Measurements from ENCODE around the gene CPPED1. TPM values are rescaled to one million over a fixed set of nuclear protein-coding genes. Genes with fewer than 3 reads are reported as not detected.

Gene CPPED1
- total RNA-seq, 2 experiments from 2014 or later, result 3.9 to 6.0 TPM

- CTCF ChIA-PET, result no interaction called here
- POLR2A ChIA-PET, result no interaction called here
Measured at GRCh38 chr16:12664164-12664733, 139.4 kb downstream of the CPPED1 start.

DNA sequence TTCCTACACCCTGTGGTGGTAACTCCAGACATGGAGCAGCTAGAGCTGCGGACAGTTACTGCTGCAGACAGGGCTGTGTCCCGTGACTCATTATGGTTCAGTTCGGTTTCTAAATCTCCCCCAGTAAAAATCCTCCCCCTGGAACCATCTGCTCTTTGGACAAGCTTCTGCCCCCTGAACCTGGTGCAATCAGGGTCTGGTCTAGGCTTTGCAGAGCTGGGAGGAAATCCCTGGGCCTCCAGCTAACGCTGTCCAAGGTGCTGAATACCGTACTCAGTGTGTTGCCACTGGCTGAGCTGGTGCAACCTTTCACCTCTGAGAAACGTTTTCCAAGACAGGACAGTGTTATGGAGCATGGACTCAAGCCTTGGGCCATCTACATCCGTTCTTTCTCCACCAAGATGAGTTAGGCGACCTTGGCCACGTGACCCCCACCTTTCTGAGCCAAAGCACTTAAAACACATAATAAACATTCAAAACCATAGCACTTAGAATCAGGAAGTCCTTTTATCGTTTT is 142.0 kb downstream of the CPPED1 start:
- CTCF ChIA-PET, result no interaction called here
- POLR2A ChIA-PET, result no interaction called here

DNA sequence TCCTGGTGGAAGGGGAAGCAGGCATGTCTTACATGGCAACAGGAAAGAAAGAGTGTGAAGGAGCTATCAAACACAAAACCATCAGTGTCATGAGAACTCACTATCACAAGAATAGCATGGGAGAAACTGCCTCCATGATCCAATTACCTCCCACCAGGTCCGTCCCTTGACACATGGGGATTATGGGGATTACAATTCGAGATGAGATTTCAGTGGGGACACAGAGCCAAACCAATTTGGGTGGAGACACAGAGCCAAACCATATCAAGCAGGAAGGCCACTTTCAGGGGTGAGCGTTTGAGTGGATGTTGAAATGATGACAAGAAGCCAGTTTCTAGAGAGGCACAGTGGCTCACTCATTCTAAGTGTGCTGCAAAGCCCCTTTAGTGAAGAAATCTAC is 143.8 kb downstream of the CPPED1 start:
- ChIA-PET POLR2A (no interaction called here), CTCF (no interaction called here)

DNA sequence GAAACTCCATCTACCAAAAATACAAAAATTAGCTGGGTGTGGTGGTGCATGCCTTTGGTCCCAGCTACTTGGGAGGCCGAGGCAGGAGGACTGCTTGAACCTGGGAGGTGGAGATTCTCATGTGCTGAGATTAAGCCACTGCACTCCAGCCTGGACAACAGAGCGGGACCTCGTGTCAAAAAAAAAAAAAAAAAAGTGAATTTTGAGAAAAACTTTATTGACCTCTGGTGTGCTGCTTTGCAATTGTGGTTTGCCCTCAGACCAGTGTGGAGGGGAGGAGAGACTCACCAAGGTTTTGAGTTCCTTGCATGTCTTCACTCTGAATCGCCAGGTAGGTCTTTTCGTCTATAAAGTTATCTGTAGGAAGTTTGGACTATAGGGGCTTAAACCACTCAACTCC is 145.2 kb downstream of the CPPED1 start:
- POLR2A ChIA-PET, result no interaction called here

GRCh38 chr16:12655537-12655936 is 148.2 kb downstream of the CPPED1 start:
- POLR2A ChIA-PET, result no interaction called here
- CTCF ChIA-PET, result no interaction called here

More for the DNA sequence above, 145.2 kb downstream of the CPPED1 start:
- CTCF ChIA-PET, result no interaction called here

DNA sequence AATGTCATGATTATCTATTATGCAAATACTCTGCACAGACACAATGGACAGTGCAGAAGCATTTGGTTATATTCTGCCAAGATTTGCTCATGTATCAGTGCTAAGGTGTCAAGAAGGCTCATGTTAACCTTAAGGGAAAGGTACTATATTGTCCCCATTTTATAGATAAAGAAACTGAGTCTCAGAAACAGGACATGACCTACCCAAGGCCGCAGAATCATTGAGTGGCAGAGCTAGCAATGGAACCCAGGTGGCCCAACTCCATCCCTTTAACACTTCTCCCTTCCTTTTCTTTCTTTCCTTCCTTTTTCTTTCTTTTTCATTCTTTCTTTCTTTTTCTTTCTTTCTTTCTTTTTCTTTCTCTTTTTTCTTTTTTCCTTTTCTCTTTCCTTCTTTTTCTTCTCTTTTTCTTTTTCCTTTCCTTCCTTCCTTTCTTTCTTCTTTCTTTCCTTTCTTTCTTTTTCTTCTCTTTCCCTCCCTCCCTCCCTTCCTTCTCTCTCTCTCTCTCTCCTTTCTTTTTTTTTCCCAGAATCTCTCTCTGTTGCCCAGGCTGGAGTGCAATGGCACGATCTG is 149.8 kb downstream of the CPPED1 start:
- CTCF ChIA-PET, result no interaction called here
- POLR2A ChIA-PET, result no interaction called here

DNA sequence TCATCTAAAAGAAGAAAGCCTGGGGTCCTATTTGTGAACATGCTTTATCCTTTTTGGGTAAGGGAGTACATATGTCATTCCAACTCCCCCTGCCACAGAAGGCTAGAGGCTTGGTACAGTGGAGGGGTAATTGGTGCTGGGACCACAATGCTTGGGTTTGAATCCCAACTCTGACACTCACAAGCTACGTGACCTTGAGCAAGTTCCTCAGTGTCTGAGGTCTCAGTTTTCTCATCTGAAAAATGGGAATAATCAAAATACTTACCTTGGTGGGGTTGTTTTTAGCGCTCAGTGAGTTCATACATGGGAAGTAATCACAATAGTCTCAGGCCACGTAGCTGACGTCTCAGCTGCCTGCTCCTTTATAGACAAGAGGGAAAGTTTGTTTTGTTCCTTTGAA is 150.8 kb downstream of the CPPED1 start:
- ChIA-PET CTCF (no interaction called here), POLR2A (no interaction called here)

- POLR2A ChIA-PET, result no interaction called here
- CTCF ChIA-PET, result no interaction called here
Measured at GRCh38 chr16:12651765-12652512, 151.7 kb downstream of the CPPED1 start.

DNA sequence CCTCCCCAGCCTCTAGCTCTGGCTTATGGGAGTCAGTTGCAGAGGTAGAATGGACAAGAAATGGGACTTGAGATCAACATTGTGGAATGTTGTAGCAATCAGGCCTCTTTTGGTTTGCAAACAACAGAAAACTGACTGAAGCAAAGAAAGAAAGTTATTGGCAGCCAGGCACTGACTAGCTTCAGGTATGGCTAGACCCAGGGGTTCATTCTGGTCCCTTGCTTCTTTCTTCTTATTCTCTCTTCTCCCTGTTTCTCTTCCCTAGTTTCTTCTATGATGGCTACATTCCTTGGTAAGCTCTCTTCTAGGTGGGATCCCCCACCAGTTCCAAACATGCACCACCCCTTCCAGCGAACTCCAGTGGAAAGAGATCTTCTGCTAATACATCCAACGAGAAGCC is 154.3 kb downstream of the CPPED1 start:
- ChIA-PET CTCF (no interaction called here), POLR2A (no interaction called here)

- POLR2A ChIA-PET, result no interaction called here
- CTCF ChIA-PET, result interaction anchor here (0.6 kb wide), 1 partner anchor 567 kb away, joined by 4 read pairs; no protein-coding TSS in a partner anchor
Measured at GRCh38 chr16:12646490-12647274, 157.0 kb downstream of the CPPED1 start.

GRCh38 chr16:12646098-12646489 is 157.6 kb downstream of the CPPED1 start:
- CTCF ChIA-PET, result interaction anchor here (0.6 kb wide), 1 partner anchor 567 kb away, joined by 4 read pairs; no protein-coding TSS in a partner anchor

GRCh38 chr16:12643034-12643455 is 160.6 kb downstream of the CPPED1 start:
- POLR2A ChIA-PET, result no interaction called here
- CTCF ChIA-PET, result no interaction called here

More at GRCh38 chr16:12646098-12646489, 157.6 kb downstream of the CPPED1 start:
- POLR2A ChIA-PET, result no interaction called here

GRCh38 chr16:12639044-12639443 is 164.6 kb downstream of the CPPED1 start:
- ChIA-PET CTCF (no interaction called here), POLR2A (no interaction called here)

DNA sequence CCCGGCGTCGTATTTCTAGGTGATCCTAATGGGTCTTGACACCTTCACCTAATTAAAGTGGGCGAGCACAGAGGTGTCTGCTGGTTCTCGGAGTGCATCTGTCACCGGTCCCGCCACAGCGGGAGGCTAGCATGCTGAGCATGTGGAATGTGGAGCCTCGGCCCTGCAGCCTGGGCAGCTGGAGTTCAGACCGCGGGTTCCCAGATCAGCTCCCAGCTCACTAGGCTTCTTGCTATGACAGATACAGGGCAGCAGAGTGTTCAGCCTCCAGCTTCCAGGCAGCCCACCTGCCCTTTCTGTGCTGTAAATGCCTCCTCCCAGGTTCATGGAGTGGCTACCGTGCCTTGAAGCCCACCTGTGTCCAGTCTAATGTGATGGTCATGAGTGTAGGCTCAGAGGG is 166.7 kb downstream of the CPPED1 start:
- ChIA-PET CTCF (interaction anchor here (0.6 kb wide), 1 partner anchor 606 kb away, joined by 4 read pairs; no protein-coding TSS in a partner anchor), POLR2A (no interaction called here)

DNA sequence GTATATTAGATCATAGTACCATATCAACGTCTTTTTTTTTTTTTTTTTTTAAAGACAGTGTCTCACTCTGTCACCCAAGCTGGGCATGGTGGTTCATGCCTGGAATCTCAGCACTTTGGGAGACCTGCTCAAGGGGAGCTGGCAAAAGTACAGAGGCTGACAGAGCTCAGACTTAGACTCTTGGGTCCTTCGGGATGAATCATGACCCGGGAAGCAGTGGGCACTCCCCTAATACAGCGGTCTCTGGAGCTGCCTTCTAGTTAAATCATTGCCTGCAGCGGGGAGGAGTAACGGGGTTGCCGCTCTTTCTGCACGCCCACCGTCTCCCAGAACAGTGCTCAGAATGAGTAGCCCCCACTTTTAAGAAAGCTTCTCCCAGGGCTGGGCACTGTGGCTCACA is 174.4 kb downstream of the CPPED1 start:
- POLR2A ChIA-PET, result no interaction called here
- CTCF ChIA-PET, result interaction anchor here (0.7 kb wide), 1 partner anchor 73 kb away, joined by 4 read pairs; no protein-coding TSS in a partner anchor

GRCh38 chr16:12628536-12628935 is 175.2 kb downstream of the CPPED1 start:
- POLR2A ChIA-PET, result no interaction called here
- CTCF ChIA-PET, result no interaction called here

DNA sequence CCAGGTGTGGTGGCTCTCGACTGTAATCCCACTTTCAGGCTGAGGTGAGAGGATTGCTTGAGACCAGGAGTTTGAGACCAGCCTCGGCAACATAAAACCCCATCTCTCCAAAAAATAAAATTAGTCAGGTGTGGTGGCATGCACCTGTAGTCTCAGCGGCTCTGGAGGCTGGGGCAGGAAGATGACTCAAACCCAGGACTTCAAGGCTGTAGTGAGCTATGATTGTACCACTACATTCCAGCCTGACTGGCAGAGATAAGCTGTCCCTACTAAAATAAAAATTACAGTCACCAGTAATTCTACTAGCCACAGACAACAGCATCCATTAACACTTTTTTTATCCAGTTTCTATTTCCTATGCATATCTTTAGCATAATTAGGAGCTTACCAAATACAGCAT is 176.3 kb downstream of the CPPED1 start:
- ChIA-PET POLR2A (no interaction called here), CTCF (no interaction called here)

GRCh38 chr16:12626411-12626810 is 177.3 kb downstream of the CPPED1 start:
- ChIA-PET POLR2A (no interaction called here), CTCF (no interaction called here)

GRCh38 chr16:12625716-12626115 is 178.0 kb downstream of the CPPED1 start:
- CTCF ChIA-PET, result interaction anchor here (0.6 kb wide), 1 partner anchor 451 kb away, joined by 3 read pairs; no protein-coding TSS in a partner anchor
- POLR2A ChIA-PET, result no interaction called here

- CTCF ChIA-PET, result interaction anchor here (0.6 kb wide), 1 partner anchor 450 kb away, joined by 3 read pairs; no protein-coding TSS in a partner anchor
- POLR2A ChIA-PET, result no interaction called here
Measured at GRCh38 chr16:12625068-12625467, 178.6 kb downstream of the CPPED1 start.

Measured in activated CD8-positive, alpha-beta memory T cell treated with anti-CD3 and anti-CD28 coated beads for 36 hours (primary cell).